ENCODE data around the gene KIF18B. TPM values are rescaled to one million over a fixed set of nuclear protein-coding genes. Genes with fewer than 3 reads are reported as not detected.

The KIF18B gene
- total and polyA plus RNA-seq, 2 of the 13 experiments (the other 11 are each of a cell fraction or from before 2014, with no cell fraction given), result 15.2 to 15.3 TPM

DNA sequence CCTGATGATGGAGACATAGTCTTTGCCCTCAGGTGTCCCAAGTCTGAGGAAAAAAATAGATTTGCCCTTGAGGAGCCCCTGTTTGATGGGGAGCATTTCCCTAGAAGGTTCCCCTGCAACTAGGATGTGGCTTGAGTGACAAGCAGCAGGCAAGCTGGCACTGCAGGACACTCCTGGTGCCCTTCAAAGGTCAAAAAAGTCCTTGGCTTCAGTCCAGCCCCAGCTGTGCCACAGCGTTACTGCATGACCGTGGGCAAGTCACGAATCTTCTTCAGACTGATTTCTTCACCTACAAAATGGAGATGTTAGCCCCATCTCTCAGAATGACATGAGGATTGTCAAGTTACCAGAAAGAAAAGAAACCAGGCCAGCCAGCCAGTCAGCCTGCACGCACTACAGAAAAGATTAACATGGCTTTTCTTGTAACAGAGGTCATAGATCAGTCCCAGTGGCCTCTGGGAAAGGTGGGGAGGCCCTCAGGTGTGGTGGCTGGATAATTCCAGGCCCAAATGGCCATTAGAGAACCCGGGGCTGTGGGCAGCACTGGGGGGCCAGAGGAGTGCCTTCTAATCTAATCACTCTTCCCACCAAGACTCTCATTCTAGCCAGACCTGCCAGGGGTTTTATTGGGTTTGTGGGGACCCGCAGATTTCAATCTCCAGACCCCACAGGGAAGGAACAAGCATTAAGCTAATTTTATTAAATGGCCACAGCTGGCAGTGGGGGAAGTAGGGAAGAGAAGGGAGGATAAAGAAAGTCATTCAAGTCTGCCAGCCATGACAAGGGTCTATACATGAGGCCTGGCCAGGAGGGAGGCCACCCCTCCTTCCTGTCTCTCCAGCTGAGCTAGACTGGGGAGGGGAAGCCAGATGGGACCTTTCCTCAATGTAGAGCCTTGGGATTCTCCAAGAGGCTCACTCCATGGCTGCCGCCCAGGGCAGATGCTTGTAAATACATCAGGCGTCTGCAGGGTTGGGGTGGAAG, 9.7 kb upstream of the KIF18B start (continued):
- no peak for TF ChIP-seq BHLHE40 (IDR thresholded peaks at IDR 0.05; ENCODE audit: low read length)
- TF ChIP-seq, protein P1, sequence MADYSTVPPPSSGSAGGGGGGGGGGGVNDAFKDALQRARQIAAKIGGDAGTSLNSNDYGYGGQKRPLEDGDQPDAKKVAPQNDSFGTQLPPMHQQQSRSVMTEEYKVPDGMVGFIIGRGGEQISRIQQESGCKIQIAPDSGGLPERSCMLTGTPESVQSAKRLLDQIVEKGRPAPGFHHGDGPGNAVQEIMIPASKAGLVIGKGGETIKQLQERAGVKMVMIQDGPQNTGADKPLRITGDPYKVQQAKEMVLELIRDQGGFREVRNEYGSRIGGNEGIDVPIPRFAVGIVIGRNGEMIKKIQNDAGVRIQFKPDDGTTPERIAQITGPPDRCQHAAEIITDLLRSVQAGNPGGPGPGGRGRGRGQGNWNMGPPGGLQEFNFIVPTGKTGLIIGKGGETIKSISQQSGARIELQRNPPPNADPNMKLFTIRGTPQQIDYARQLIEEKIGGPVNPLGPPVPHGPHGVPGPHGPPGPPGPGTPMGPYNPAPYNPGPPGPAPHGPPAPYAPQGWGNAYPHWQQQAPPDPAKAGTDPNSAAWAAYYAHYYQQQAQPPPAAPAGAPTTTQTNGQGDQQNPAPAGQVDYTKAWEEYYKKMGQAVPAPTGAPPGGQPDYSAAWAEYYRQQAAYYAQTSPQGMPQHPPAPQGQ (CRISPR knock-in tag; IDR thresholded peaks at IDR 0.05; ENCODE audit: borderline replicate concordance), result no peak
- TF ChIP-seq, protein P2, sequence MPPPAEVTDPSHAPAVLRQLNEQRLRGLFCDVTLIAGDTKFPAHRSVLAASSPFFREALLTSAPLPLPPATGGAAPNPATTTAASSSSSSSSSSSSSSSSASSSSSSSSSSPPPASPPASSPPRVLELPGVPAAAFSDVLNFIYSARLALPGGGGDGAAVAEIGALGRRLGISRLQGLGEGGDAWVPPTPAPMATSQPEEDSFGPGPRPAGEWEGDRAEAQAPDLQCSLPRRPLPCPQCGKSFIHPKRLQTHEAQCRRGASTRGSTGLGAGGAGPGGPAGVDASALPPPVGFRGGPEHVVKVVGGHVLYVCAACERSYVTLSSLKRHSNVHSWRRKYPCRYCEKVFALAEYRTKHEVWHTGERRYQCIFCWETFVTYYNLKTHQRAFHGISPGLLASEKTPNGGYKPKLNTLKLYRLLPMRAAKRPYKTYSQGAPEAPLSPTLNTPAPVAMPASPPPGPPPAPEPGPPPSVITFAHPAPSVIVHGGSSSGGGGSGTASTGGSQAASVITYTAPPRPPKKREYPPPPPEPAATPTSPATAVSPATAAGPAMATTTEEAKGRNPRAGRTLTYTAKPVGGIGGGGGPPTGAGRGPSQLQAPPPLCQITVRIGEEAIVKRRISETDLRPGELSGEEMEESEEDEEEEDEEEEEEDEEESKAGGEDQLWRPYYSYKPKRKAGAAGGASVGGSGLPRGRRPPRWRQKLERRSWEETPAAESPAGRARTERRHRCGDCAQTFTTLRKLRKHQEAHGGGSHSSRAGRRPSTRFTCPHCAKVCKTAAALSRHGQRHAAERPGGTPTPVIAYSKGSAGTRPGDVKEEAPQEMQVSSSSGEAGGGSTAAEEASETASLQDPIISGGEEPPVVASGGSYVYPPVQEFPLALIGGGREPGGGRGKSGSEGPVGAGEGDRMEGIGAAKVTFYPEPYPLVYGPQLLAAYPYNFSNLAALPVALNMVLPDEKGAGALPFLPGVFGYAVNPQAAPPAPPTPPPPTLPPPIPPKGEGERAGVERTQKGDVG (CRISPR knock-in tag; IDR thresholded peaks at IDR 0.05; ENCODE audit: borderline replicate concordance), result no peak
- no peak for TF ChIP-seq DR1 (CRISPR knock-in tag; IDR thresholded peaks at IDR 0.05)
- TF ChIP-seq, protein P3, sequence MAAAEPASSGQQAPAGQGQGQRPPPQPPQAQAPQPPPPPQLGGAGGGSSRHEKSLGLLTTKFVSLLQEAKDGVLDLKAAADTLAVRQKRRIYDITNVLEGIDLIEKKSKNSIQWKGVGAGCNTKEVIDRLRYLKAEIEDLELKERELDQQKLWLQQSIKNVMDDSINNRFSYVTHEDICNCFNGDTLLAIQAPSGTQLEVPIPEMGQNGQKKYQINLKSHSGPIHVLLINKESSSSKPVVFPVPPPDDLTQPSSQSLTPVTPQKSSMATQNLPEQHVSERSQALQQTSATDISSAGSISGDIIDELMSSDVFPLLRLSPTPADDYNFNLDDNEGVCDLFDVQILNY (CRISPR knock-in tag; conservative IDR thresholded peaks at IDR 0.05), result no peak
- TF ChIP-seq, protein P4, sequence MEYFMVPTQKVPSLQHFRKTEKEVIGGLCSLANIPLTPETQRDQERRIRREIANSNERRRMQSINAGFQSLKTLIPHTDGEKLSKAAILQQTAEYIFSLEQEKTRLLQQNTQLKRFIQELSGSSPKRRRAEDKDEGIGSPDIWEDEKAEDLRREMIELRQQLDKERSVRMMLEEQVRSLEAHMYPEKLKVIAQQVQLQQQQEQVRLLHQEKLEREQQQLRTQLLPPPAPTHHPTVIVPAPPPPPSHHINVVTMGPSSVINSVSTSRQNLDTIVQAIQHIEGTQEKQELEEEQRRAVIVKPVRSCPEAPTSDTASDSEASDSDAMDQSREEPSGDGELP (IDR thresholded peaks at IDR 0.05; ENCODE audit: borderline replicate concordance, low read depth), result peak; percentile 20; the same call in 1 of the 2 replicates
- TF ChIP-seq, protein P5, sequence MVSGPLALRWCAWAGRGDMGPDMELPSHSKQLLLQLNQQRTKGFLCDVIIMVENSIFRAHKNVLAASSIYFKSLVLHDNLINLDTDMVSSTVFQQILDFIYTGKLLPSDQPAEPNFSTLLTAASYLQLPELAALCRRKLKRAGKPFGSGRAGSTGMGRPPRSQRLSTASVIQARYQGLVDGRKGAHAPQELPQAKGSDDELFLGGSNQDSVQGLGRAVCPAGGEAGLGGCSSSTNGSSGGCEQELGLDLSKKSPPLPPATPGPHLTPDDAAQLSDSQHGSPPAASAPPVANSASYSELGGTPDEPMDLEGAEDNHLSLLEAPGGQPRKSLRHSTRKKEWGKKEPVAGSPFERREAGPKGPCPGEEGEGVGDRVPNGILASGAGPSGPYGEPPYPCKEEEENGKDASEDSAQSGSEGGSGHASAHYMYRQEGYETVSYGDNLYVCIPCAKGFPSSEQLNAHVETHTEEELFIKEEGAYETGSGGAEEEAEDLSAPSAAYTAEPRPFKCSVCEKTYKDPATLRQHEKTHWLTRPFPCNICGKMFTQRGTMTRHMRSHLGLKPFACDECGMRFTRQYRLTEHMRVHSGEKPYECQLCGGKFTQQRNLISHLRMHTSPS (CRISPR knock-in tag; IDR thresholded peaks at IDR 0.05; ENCODE audit: low read depth), result no peak
- TF ChIP-seq, protein P6, sequence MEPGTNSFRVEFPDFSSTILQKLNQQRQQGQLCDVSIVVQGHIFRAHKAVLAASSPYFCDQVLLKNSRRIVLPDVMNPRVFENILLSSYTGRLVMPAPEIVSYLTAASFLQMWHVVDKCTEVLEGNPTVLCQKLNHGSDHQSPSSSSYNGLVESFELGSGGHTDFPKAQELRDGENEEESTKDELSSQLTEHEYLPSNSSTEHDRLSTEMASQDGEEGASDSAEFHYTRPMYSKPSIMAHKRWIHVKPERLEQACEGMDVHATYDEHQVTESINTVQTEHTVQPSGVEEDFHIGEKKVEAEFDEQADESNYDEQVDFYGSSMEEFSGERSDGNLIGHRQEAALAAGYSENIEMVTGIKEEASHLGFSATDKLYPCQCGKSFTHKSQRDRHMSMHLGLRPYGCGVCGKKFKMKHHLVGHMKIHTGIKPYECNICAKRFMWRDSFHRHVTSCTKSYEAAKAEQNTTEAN (CRISPR knock-in tag; conservative IDR thresholded peaks at IDR 0.05), result 0 out of 2 replicates have a peak, but pooled peaks have one; percentile 33
- TF ChIP-seq, protein P7, sequence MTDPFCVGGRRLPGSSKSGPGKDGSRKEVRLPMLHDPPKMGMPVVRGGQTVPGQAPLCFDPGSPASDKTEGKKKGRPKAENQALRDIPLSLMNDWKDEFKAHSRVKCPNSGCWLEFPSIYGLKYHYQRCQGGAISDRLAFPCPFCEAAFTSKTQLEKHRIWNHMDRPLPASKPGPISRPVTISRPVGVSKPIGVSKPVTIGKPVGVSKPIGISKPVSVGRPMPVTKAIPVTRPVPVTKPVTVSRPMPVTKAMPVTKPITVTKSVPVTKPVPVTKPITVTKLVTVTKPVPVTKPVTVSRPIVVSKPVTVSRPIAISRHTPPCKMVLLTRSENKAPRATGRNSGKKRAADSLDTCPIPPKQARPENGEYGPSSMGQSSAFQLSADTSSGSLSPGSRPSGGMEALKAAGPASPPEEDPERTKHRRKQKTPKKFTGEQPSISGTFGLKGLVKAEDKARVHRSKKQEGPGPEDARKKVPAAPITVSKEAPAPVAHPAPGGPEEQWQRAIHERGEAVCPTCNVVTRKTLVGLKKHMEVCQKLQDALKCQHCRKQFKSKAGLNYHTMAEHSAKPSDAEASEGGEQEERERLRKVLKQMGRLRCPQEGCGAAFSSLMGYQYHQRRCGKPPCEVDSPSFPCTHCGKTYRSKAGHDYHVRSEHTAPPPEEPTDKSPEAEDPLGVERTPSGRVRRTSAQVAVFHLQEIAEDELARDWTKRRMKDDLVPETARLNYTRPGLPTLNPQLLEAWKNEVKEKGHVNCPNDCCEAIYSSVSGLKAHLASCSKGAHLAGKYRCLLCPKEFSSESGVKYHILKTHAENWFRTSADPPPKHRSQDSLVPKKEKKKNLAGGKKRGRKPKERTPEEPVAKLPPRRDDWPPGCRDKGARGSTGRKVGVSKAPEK (CRISPR knock-in tag; IDR thresholded peaks at IDR 0.05; ENCODE audit: borderline replicate concordance), result no peak
- no peak for TF ChIP-seq AHR (CRISPR knock-in tag; IDR thresholded peaks at IDR 0.05)
- peak; percentile 79 for TF ChIP-seq HNF4A (CRISPR knock-in tag; IDR thresholded peaks at IDR 0.05)
- TF ChIP-seq ZNF251 (CRISPR knock-in tag; IDR thresholded peaks at IDR 0.05), result no peak
